ENCODE data around the gene NCKAP5.
"Not testable (repeated sequence)": the region's sequence is repeated elsewhere in the genome, so short reads cannot be mapped to it uniquely, and the experiment has no call there.

The NCKAP5 gene

GRCh38 chr2:133266041-133266925 lies 302.0 kb downstream of the NCKAP5 start:
- DNase-seq (ENCODE audit: low read depth): no peak

GRCh38 chr2:133265432-133265949 lies 302.8 kb downstream of the NCKAP5 start:
- no peak for DNase-seq (ENCODE audit: low read depth)

- no peak for DNase-seq (ENCODE audit: low read depth)
Observed at GRCh38 chr2:133264989-133265401, 303.3 kb downstream of the NCKAP5 start.

- no peak for DNase-seq (ENCODE audit: low read depth)
Observed at GRCh38 chr2:133262893-133263292, 305.4 kb downstream of the NCKAP5 start.

- DNase-seq (ENCODE audit: low read depth): no peak
Observed at GRCh38 chr2:133255360-133255759, 312.9 kb downstream of the NCKAP5 start.

GRCh38 chr2:133253793-133254192 lies 314.5 kb downstream of the NCKAP5 start:
- no peak for DNase-seq (ENCODE audit: low read depth)

GRCh38 chr2:133252780-133253355 lies 315.4 kb downstream of the NCKAP5 start:
- no peak for DNase-seq (ENCODE audit: low read depth)

- DNase-seq (ENCODE audit: low read depth): no peak
Observed at GRCh38 chr2:133249362-133249761, 318.9 kb downstream of the NCKAP5 start.

- no peak for DNase-seq (ENCODE audit: low read depth)
Observed at GRCh38 chr2:133248264-133248663, 320.0 kb downstream of the NCKAP5 start.

- no peak for DNase-seq (ENCODE audit: low read depth)
Observed at GRCh38 chr2:133247631-133248030, 320.6 kb downstream of the NCKAP5 start.

GRCh38 chr2:133241224-133241571 lies 327.1 kb downstream of the NCKAP5 start:
- DNase-seq (ENCODE audit: low read depth): peak; percentile 33

GRCh38 chr2:133240491-133241223 lies 327.6 kb downstream of the NCKAP5 start:
- no peak for DNase-seq (ENCODE audit: low read depth)

GRCh38 chr2:133235968-133236367 lies 332.3 kb downstream of the NCKAP5 start:
- DNase-seq (ENCODE audit: low read depth): no peak

- DNase-seq (ENCODE audit: low read depth): no peak
Observed at GRCh38 chr2:133232556-133232955, 335.7 kb downstream of the NCKAP5 start.

- no peak for DNase-seq (ENCODE audit: low read depth)
Observed at GRCh38 chr2:133231264-133231663, 337.0 kb downstream of the NCKAP5 start.

GRCh38 chr2:133229974-133230373 lies 338.3 kb downstream of the NCKAP5 start:
- no peak for DNase-seq (ENCODE audit: low read depth)

- no peak for DNase-seq (ENCODE audit: low read depth)
Observed at GRCh38 chr2:133223226-133223625, 345.0 kb downstream of the NCKAP5 start.

GRCh38 chr2:133221398-133221797 lies 346.9 kb downstream of the NCKAP5 start:
- no peak for DNase-seq (ENCODE audit: low read depth)

- DNase-seq (ENCODE audit: low read depth): no peak
Observed at GRCh38 chr2:133218204-133218603, 350.1 kb downstream of the NCKAP5 start.

- DNase-seq (ENCODE audit: low read depth): no peak
Observed at GRCh38 chr2:133215477-133215876, 352.8 kb downstream of the NCKAP5 start.

GRCh38 chr2:133213651-133214050 lies 354.6 kb downstream of the NCKAP5 start:
- DNase-seq (ENCODE audit: low read depth): no peak

- DNase-seq (ENCODE audit: low read depth): no peak
Observed at GRCh38 chr2:133209325-133209724, 358.9 kb downstream of the NCKAP5 start.

- not testable (repeated sequence) for DNase-seq (ENCODE audit: low read depth)
Observed at GRCh38 chr2:133206666-133207065, 361.6 kb downstream of the NCKAP5 start.
